ENCODE measurements around the gene NTN1. TPM values are rescaled to one million over a fixed set of nuclear protein-coding genes. Genes with fewer than 3 reads are reported as not detected.
"Not testable (repeated sequence)": the region's sequence is repeated elsewhere in the genome, so short reads cannot be mapped to it uniquely, and the experiment has no call there.

NTN1 gene
- total RNA-seq, 4 donors from 2014 or later = 15.9 to 31.0 (median 25.0) TPM

DNA sequence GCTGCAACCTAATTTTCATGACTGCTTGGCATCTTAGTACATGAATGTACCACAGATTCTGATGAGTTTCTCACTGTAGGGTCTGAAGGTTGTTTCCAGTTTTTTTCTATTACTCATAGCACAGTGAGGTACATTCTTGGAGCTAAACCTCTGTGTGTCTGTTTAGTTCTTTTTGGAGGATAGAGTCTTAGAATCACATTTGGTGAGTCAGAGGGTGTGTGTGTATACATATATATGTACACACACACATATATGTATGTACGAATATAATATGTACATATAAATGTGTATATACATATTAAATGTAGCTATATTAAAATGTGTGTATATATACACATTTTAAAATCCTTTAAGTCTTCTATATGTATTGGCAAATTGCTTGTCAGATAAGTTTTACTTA, 72.9 kb downstream of the NTN1 start:
- WGBS, 2 donors = 85 to 89% methylated on average over 1 of the region's 1 CpG
- H3K36me3 ChIP-seq = no peaks in the 10 kb centered on the region
- H3K27me3 ChIP-seq = no peaks in the 10 kb centered on the region
- DNase-seq (ENCODE audit: low spot score in 2 of 2) = no peak
- no peak overlapping the region for H3K27ac ChIP-seq
- H3K9me3 ChIP-seq = peaks cover 0 to 3% (median 0%) of the 10 kb centered on the region in 4 donors
- no peak for TF ChIP-seq POLR2A (IDR thresholded peaks at IDR 0.05)
- H3K4me3 ChIP-seq = no peak overlapping the region
- no peaks in the 10 kb centered on the region for H3K4me1 ChIP-seq

GRCh38 chr17:9095390-9095789, 74.1 kb downstream of the NTN1 start:
- no peaks in the 10 kb centered on the region for H3K36me3 ChIP-seq
- 56 to 59% methylated on average over 2 of the region's 2 CpGs for WGBS, 2 donors
- no peaks in the 10 kb centered on the region for H3K27me3 ChIP-seq
- peak in 1 of 2 donors; percentile 22 for DNase-seq (ENCODE audit: low spot score in 2 of 2)
- H3K4me3 ChIP-seq = no peak overlapping the region
- TF ChIP-seq EP300 (IDR thresholded peaks at IDR 0.05) (peak in 1 of 2 donors; percentile 24), POLR2A (IDR thresholded peaks at IDR 0.05) (no peak)
- no peak overlapping the region for H3K27ac ChIP-seq
- H3K9me3 ChIP-seq = peaks cover 0 to 3% (median 0%) of the 10 kb centered on the region in 4 donors
- no peaks in the 10 kb centered on the region for H3K4me1 ChIP-seq

- DNase-seq (ENCODE audit: low spot score in 2 of 2) = no peak
- Histone ChIP-seq H3K4me1 (no peaks in the 10 kb centered on the region), H3K27me3 (no peaks in the 10 kb centered on the region), H3K27ac (no peak overlapping the region), H3K36me3 (no peaks in the 10 kb centered on the region), H3K4me3 (no peak overlapping the region), H3K9me3 (peaks cover 0 to 3% (median 0%) of the 10 kb centered on the region in 4 donors)
- 86 to 87% methylated on average over 6 of the region's 6 CpGs for WGBS, 2 donors
- no peak for TF ChIP-seq POLR2A (IDR thresholded peaks at IDR 0.05)
- TF ChIP-seq, protein P1, sequence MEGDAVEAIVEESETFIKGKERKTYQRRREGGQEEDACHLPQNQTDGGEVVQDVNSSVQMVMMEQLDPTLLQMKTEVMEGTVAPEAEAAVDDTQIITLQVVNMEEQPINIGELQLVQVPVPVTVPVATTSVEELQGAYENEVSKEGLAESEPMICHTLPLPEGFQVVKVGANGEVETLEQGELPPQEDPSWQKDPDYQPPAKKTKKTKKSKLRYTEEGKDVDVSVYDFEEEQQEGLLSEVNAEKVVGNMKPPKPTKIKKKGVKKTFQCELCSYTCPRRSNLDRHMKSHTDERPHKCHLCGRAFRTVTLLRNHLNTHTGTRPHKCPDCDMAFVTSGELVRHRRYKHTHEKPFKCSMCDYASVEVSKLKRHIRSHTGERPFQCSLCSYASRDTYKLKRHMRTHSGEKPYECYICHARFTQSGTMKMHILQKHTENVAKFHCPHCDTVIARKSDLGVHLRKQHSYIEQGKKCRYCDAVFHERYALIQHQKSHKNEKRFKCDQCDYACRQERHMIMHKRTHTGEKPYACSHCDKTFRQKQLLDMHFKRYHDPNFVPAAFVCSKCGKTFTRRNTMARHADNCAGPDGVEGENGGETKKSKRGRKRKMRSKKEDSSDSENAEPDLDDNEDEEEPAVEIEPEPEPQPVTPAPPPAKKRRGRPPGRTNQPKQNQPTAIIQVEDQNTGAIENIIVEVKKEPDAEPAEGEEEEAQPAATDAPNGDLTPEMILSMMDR (IDR thresholded peaks at IDR 0.05) = no peak
- TF ChIP-seq EP300 (IDR thresholded peaks at IDR 0.05) = no peak
Observed at GRCh38 chr17:9098242-9098825, 77.0 kb downstream of the NTN1 start.

DNA sequence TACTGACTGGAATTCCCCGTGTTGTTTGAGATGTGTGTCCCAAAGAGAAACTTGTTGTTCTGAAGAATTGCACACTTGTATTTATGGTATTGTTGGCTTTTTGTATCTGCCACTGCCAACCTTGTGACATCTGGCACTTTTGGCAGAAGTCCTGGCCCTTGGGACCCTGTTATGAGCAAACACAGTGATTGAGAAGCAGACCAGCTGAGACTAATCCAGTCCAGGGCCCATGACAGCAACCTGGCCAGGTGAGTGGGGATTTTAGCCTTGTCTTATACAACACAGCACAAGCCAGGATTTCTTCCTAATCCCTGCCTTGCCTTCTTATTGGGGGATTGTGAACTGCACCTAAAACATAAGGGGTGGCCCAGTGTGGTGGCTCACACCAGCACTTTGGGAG, 80.0 kb downstream of the NTN1 start:
- no peak for DNase-seq (ENCODE audit: low spot score in 2 of 2)
- TF ChIP-seq EP300 (IDR thresholded peaks at IDR 0.05) = no peak
- no peak for TF ChIP-seq POLR2A (IDR thresholded peaks at IDR 0.05)
- TF ChIP-seq, protein P1 (IDR thresholded peaks at IDR 0.05) = no peak
- H3K4me1 ChIP-seq = peaks cover 0 to 12% (median 0%) of the 10 kb centered on the region in 4 donors
- no peaks in the 10 kb centered on the region for H3K36me3 ChIP-seq
- no peak overlapping the region for H3K4me3 ChIP-seq
- no peak overlapping the region for H3K27ac ChIP-seq
- 61 to 77% methylated on average over 1 of the region's 1 CpG for WGBS, 2 donors
- H3K27me3 ChIP-seq = no peaks in the 10 kb centered on the region
- H3K9me3 ChIP-seq = peaks cover 0 to 3% (median 0%) of the 10 kb centered on the region in 4 donors

DNA sequence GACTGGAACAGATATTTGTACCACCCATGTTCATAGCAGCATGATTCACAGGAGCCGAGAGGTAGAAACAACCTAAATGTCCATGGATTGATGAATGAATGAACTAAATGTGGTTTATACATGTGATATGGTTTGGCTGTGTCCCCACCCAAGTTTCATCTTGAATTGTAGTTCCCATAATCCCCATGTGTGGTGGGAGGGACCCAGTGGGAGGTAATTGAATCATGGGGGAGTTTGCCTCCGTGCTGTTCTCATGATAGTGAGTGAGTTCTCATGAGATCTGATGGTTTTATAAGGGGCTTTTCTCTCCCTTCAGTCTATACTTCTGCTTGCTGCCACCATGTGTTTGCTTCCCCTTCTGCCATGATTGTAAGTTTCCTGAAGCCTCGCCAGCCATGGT, 81.9 kb downstream of the NTN1 start:
- not testable (repeated sequence) for DNase-seq (ENCODE audit: low spot score in 2 of 2); H3K27ac ChIP-seq; H3K4me3 ChIP-seq; H3K27me3 ChIP-seq; H3K36me3 ChIP-seq; H3K9me3 ChIP-seq
- peaks cover 0 to 12% (median 0%) of the 10 kb centered on the region in 4 donors for H3K4me1 ChIP-seq
- 83 to 95% methylated on average over 3 of the region's 3 CpGs for WGBS, 2 donors

DNA sequence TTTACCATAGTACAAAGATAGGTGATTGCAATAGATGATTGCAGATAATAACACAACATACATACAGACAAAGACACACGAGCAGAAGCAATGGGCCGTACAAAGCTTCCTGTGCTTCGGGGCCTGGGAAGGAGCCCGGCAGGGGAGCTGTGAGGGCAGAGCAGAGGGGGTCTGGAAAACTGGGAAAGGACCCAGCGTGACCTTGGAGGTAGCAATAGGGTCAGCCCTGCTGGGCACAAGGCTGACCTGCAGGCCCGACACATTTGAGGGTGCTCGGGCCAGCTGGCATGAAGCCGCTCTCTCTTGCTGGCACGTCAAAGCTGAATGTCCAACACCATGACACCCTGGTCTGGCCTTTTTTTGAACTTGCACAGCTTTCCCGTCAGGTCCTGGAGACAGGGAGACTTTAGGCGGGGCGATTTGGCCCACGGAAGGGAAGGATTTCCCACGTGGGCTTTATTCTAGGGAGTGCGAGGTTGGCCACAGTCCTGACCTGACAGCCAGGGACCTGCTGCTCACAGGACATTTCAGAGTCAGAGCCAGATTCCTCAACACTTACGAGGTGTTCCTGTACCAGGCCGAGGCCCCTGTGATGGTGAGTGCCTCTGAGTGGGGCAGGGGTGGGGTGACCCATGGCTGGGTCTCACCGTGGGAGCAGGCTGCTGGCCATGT, 83.2 kb downstream of the NTN1 start:
- H3K4me1 ChIP-seq = peaks cover 0 to 12% (median 0%) of the 10 kb centered on the region in 4 donors
- no peak overlapping the region for H3K27ac ChIP-seq
- TF ChIP-seq EP300 (IDR thresholded peaks at IDR 0.05) = no peak
- TF ChIP-seq, protein P1 (IDR thresholded peaks at IDR 0.05) = no peak
- TF ChIP-seq POLR2A (IDR thresholded peaks at IDR 0.05) = no peak
- DNase-seq (ENCODE audit: low spot score in 2 of 2) = no peak
- no peaks in the 10 kb centered on the region for H3K27me3 ChIP-seq
- H3K4me3 ChIP-seq = no peak overlapping the region
- H3K9me3 ChIP-seq = no peaks in the 10 kb centered on the region
- H3K36me3 ChIP-seq = no peaks in the 10 kb centered on the region
- WGBS, 2 donors = 69 to 76% methylated on average over 18 of the region's 18 CpGs
